Prostate gland (tissue), 2 donors: ENCODE measurements around the gene RNGTT. TPM values are rescaled to one million over a fixed set of nuclear protein-coding genes. Genes with fewer than 3 reads are reported as not detected.

Experiments
- DNase-seq: peaks from one replicate; pipeline ENCODE4 v3.0.0-alpha.2; 2019; ENCODE audit warnings: low spot score
- H3K27ac ChIP-seq, 2 donors: fragments of 200-600 bp; sonication (generic); 2 replicates each; pipeline ENCODE4 v1.5.1; 2017 to 2019
- H3K27me3 ChIP-seq: fragments of 200-600 bp; sonication (generic); replicated peaks from 2 replicates; pipeline ENCODE4 v1.5.1; 2019; ENCODE audit not compliant: insufficient read depth
- H3K36me3 ChIP-seq, 2 donors: fragments of 200-600 bp; sonication (generic); 1 replicate in 1 of 2; 2 replicates in 1 of 2; pipeline versions ENCODE4 v1.5.1 to v1.8.1; 2017 to 2019
- H3K4me1 ChIP-seq: fragments of 200-600 bp; sonication (generic); replicated peaks from 2 replicates; pipeline ENCODE4 v1.5.1; 2019
- H3K4me3 ChIP-seq, 2 donors: fragments of 200-600 bp; sonication (generic); 2 replicates each; pipeline ENCODE4 v1.5.1; 2017 to 2019
- H3K9me3 ChIP-seq: fragments of 200-600 bp; sonication (generic); 2 replicates; pipeline ENCODE4 v1.5.1; 2017
- POLR2A ChIP-seq: fragments of 450-650 bp; IDR thresholded peaks from one replicate; pipeline ENCODE4 v1.6.1; 2016; ENCODE audit warnings: antibody characterized with exemption, mild to moderate bottlenecking
- POLR2AphosphoS5 ChIP-seq: sonication (generic); formaldehyde crosslinking; IDR thresholded peaks from one replicate; pipeline ENCODE4 v1.6.1; 2017; ENCODE audit warnings: antibody characterized with exemption
- WGBS: methylation state at CpG from one replicate; pipeline ENCODE4 v1.1.5; 2018; 5-methylcytosine and 5-hydroxymethylcytosine counted together
- intact Hi-C: fragments of 100-400 bp; cut with DNase I; formaldehyde crosslinking; loops from one replicate; pipeline ENCODE4 v1.14.2; 2022
- total RNA-seq, 2 donors: library from RNA; depleted of rRNA; stranded (reverse); fragments of >200 nt; gene quantifications; one replicate each; pipeline ENCODE4 v1.1.0, GENCODE V29; 2016
- TF ChIP-seq, protein P1 (sequence below), 4 experiments: fragments of 200-600 bp in 2 of 4; fragments of 450-650 bp in 2 of 4; sonication (generic) in 2 of 4; IDR thresholded peaks; 1 replicate in 3 of 4; 2 replicates in 1 of 4; pipeline ENCODE4 v1.5.1; 2016 to 2019; ENCODE audit warnings: antibody characterized with exemption in 4 of 4, mild to moderate bottlenecking in 2 of 4, moderate library complexity in 2 of 4

Gene RNGTT
- total RNA-seq, 2 donors from 2014 or later, result 10.1 to 23.6 TPM

- DNase-seq, result no peak
- no peaks in the 10 kb centered on the region for H3K27me3 ChIP-seq
These were observed 343.5 kb downstream of the RNGTT start for GRCh38 chr6:88619951-88620350.

GRCh38 chr6:88616380-88616779 is 347.0 kb downstream of the RNGTT start:
- TF ChIP-seq POLR2A (no peak), POLR2AphosphoS5 (no peak)
- TF ChIP-seq, protein P1, sequence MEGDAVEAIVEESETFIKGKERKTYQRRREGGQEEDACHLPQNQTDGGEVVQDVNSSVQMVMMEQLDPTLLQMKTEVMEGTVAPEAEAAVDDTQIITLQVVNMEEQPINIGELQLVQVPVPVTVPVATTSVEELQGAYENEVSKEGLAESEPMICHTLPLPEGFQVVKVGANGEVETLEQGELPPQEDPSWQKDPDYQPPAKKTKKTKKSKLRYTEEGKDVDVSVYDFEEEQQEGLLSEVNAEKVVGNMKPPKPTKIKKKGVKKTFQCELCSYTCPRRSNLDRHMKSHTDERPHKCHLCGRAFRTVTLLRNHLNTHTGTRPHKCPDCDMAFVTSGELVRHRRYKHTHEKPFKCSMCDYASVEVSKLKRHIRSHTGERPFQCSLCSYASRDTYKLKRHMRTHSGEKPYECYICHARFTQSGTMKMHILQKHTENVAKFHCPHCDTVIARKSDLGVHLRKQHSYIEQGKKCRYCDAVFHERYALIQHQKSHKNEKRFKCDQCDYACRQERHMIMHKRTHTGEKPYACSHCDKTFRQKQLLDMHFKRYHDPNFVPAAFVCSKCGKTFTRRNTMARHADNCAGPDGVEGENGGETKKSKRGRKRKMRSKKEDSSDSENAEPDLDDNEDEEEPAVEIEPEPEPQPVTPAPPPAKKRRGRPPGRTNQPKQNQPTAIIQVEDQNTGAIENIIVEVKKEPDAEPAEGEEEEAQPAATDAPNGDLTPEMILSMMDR (IDR thresholded peaks at IDR 0.05), result no peak
- H3K27me3 ChIP-seq, result no peaks in the 10 kb centered on the region
- H3K36me3 ChIP-seq, result no peaks in the 10 kb centered on the region
- DNase-seq, result no peak
- no peaks in the 10 kb centered on the region for H3K4me1 ChIP-seq
- intact Hi-C loops, result no loop called here
- no peak overlapping the region for H3K27ac ChIP-seq
- H3K4me3 ChIP-seq, result no peak overlapping the region
- WGBS, result 90% methylated on average over 1 of the region's 1 CpG
- no peaks in the 10 kb centered on the region for H3K9me3 ChIP-seq

More at GRCh38 chr6:88619951-88620350, 343.5 kb downstream of the RNGTT start:
- Histone ChIP-seq H3K9me3 (no peaks in the 10 kb centered on the region), H3K36me3 (no peaks in the 10 kb centered on the region), H3K27ac (no peak overlapping the region), H3K4me1 (no peaks in the 10 kb centered on the region), H3K4me3 (no peak overlapping the region)
- WGBS, result 90% methylated on average over 7 of the region's 7 CpGs
- TF ChIP-seq, protein P1 (IDR thresholded peaks at IDR 0.05), result no peak
- TF ChIP-seq POLR2A (no peak), POLR2AphosphoS5 (no peak)
- intact Hi-C loops, result no loop called here

DNA sequence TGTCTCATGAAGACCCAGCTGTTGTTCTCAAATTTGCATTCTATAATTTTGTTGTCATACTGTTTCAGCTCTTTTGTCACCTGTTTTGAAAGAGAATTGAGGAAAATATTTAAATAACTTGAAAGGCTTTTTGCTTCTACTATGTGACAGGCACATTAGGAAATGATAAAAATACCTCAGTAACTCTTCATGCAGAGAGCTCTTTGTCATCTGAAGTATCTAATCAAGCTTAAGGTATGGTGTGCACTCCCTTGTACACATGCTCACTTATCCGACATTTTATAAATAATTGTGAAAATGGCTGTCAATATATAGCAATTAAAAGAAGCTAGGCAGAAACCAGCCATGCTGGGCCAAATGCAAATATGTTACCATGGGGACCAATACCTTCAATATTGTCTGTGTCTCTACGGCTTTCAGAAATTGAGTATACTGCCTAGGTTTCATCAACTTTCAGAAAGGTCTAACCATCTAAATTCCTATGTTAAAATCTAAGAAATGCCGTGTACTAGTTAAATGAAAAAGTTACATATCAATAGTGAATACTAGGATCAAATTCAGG is 349.0 kb downstream of the RNGTT start:
- Histone ChIP-seq H3K9me3 (no peaks in the 10 kb centered on the region), H3K4me3 (no peak overlapping the region), H3K4me1 (no peaks in the 10 kb centered on the region), H3K27ac (no peak overlapping the region), H3K36me3 (no peaks in the 10 kb centered on the region), H3K27me3 (no peaks in the 10 kb centered on the region)
- DNase-seq, result no peak
- WGBS, result 95% methylated on average over 3 of the region's 3 CpGs
- intact Hi-C loops, result no loop called here
- no peak for TF ChIP-seq POLR2AphosphoS5
- no peak for TF ChIP-seq POLR2A
- TF ChIP-seq, protein P1 (IDR thresholded peaks at IDR 0.05), result no peak

GRCh38 chr6:88612631-88613030 is 350.8 kb downstream of the RNGTT start:
- DNase-seq, result no peak
- intact Hi-C loops, result no loop called here
- H3K27ac ChIP-seq, result no peak overlapping the region
- H3K27me3 ChIP-seq, result no peaks in the 10 kb centered on the region
- H3K36me3 ChIP-seq, result no peaks in the 10 kb centered on the region
- no peak overlapping the region for H3K4me3 ChIP-seq
- WGBS, result 90% methylated on average over 5 of the region's 5 CpGs
- TF ChIP-seq, protein P1 (IDR thresholded peaks at IDR 0.05), result no peak
- TF ChIP-seq POLR2AphosphoS5 (no peak), POLR2A (no peak)
- no peaks in the 10 kb centered on the region for H3K4me1 ChIP-seq
- H3K9me3 ChIP-seq, result no peaks in the 10 kb centered on the region

- Histone ChIP-seq H3K9me3 (no peaks in the 10 kb centered on the region), H3K36me3 (no peaks in the 10 kb centered on the region), H3K4me3 (no peak overlapping the region), H3K27me3 (no peaks in the 10 kb centered on the region), H3K4me1 (no peaks in the 10 kb centered on the region), H3K27ac (no peak overlapping the region)
- DNase-seq, result no peak
- TF ChIP-seq POLR2A, result no peak
- no peak for TF ChIP-seq POLR2AphosphoS5
- TF ChIP-seq, protein P1 (IDR thresholded peaks at IDR 0.05), result no peak
- intact Hi-C loops, result no loop called here
- 48% methylated on average over 4 of the region's 4 CpGs for WGBS
These were observed 351.7 kb downstream of the RNGTT start for GRCh38 chr6:88611721-88612120.
